GM12892 (cell line): ENCODE results near the gene UCHL1.

Source experiments
- POLR2A ChIP-seq: IDR thresholded peaks from 2 replicates; pipeline ENCODE4 v1.6.1; 2011; ENCODE audit warnings: low read depth, low read length, control low read depth
- POLR2AphosphoS5 ChIP-seq: IDR thresholded peaks from 2 replicates; pipeline ENCODE4 v1.6.1; 2011; ENCODE audit warnings: low read depth, low read length, control low read depth
- TAF1 ChIP-seq: IDR thresholded peaks from 2 replicates; pipeline ENCODE4 v1.6.1; 2011; ENCODE audit warnings: low read depth, mild to moderate bottlenecking, control low read depth, low read length, borderline replicate concordance

- TF ChIP-seq POLR2A (no peak), POLR2AphosphoS5 (no peak), TAF1 (no peak)
Observed at GRCh38 chr4:41209901-41210300, 46.8 kb upstream of the UCHL1 start.
